Measurements from ENCODE around the gene QTRT2.

- TF ChIP-seq CTCF (conservative IDR thresholded peaks at IDR 0.05; ENCODE audit: low read length) (no peak), EZH2phosphoT487 (IDR thresholded peaks at IDR 0.05; ENCODE audit: borderline replicate concordance, low read depth, low read length) (no peak)
Measured at GRCh38 chr3:114128231-114128630, 71.7 kb downstream of the QTRT2 start.

All from OCI-LY7 (cell line).